GM12892 (cell line): ENCODE results near the gene NUDCD3.

ENCODE experiments used
- DNase-seq: peaks from one replicate; pipeline ENCODE4 v3.0.0; 2011; ENCODE audit not compliant: insufficient read length
- FAIRE-seq: peaks from 2 replicates; lab custom pipeline; 2011; peaks lifted over from hg19 to GRCh38; lab: Jason Lieb, UNC
- POLR2A ChIP-seq: IDR thresholded peaks from 2 replicates; pipeline ENCODE4 v1.6.1; 2011; ENCODE audit warnings: low read depth, low read length, control low read depth
- POLR2AphosphoS5 ChIP-seq: IDR thresholded peaks from 2 replicates; pipeline ENCODE4 v1.6.1; 2011; ENCODE audit warnings: low read depth, low read length, control low read depth
- TAF1 ChIP-seq: IDR thresholded peaks from 2 replicates; pipeline ENCODE4 v1.6.1; 2011; ENCODE audit warnings: low read depth, mild to moderate bottlenecking, control low read depth, low read length, borderline replicate concordance

Gene NUDCD3

GRCh38 chr7:44471850-44472249, 18.6 kb downstream of the NUDCD3 start:
- no peak for FAIRE-seq
- TF ChIP-seq TAF1 (no peak), POLR2A (no peak), POLR2AphosphoS5 (no peak)
- DNase-seq = no peak

- FAIRE-seq (no peak), DNase-seq (no peak)
- TF ChIP-seq POLR2AphosphoS5 (no peak), TAF1 (no peak), POLR2A (no peak)
Measured at GRCh38 chr7:44471436-44471835, 19.0 kb downstream of the NUDCD3 start.

- FAIRE-seq = no peak
- TF ChIP-seq TAF1 (no peak), POLR2A (no peak), POLR2AphosphoS5 (no peak)
- DNase-seq = no peak
Measured at GRCh38 chr7:44470628-44471245, 19.7 kb downstream of the NUDCD3 start.

GRCh38 chr7:44470135-44470479, 20.4 kb downstream of the NUDCD3 start:
- no peak for TF ChIP-seq POLR2A
- no peak for TF ChIP-seq POLR2AphosphoS5
- TF ChIP-seq TAF1 = no peak
- DNase-seq (no peak), FAIRE-seq (no peak)

GRCh38 chr7:44469461-44470134, 20.9 kb downstream of the NUDCD3 start:
- TF ChIP-seq TAF1 = no peak
- TF ChIP-seq POLR2A = no peak
- TF ChIP-seq POLR2AphosphoS5 = no peak
- DNase-seq (no peak), FAIRE-seq (no peak)

GRCh38 chr7:44467217-44467548, 23.3 kb downstream of the NUDCD3 start:
- DNase-seq (no peak), FAIRE-seq (no peak)
- TF ChIP-seq POLR2A = no peak
- TF ChIP-seq TAF1 = no peak
- TF ChIP-seq POLR2AphosphoS5 = no peak

GRCh38 chr7:44466300-44467216, 23.9 kb downstream of the NUDCD3 start:
- FAIRE-seq (peak; percentile 48), DNase-seq (no peak)
- TF ChIP-seq POLR2A (no peak), POLR2AphosphoS5 (no peak), TAF1 (no peak)

GRCh38 chr7:44465490-44465889, 25.0 kb downstream of the NUDCD3 start:
- DNase-seq (no peak), FAIRE-seq (peak; percentile 17)
- TF ChIP-seq POLR2AphosphoS5 = no peak
- no peak for TF ChIP-seq TAF1
- no peak for TF ChIP-seq POLR2A

- DNase-seq (no peak), FAIRE-seq (peak; percentile 51)
- TF ChIP-seq POLR2A (no peak), POLR2AphosphoS5 (no peak)
Measured at GRCh38 chr7:44463169-44463808, 27.2 kb downstream of the NUDCD3 start.

- FAIRE-seq = no peak
- DNase-seq = no peak
- no peak for TF ChIP-seq TAF1
- TF ChIP-seq POLR2AphosphoS5 = 0 out of 2 replicates have a peak, but pooled peaks have one; percentile 26
- peak; percentile 31; the same call in 1 of the 2 replicates for TF ChIP-seq POLR2A
Measured at GRCh38 chr7:44461387-44461786, 29.1 kb downstream of the NUDCD3 start.

GRCh38 chr7:44460325-44460724, 30.1 kb downstream of the NUDCD3 start:
- FAIRE-seq (peak; percentile 54), DNase-seq (no peak)

More at GRCh38 chr7:44460325-44460724, 30.1 kb downstream of the NUDCD3 start:
- TF ChIP-seq POLR2AphosphoS5 (no peak), TAF1 (no peak), POLR2A (no peak)
